Testis (tissue), 5 donors: ENCODE results near the gene MDGA2. TPM values are rescaled to one million over a fixed set of nuclear protein-coding genes. Genes with fewer than 3 reads are reported as not detected.

Experiments
- DNase-seq: peaks from one replicate; pipeline ENCODE4 v3.0.0-alpha.2; 2019
- H3K27ac ChIP-seq, 2 donors: fragments of 200-600 bp; sonication (generic); one replicate each; pipeline ENCODE4 v1.5.1; 2019
- H3K27me3 ChIP-seq: fragments of 200-600 bp; sonication (generic); one replicate; pipeline ENCODE4 v1.5.1; 2019
- H3K36me3 ChIP-seq: fragments of 200-600 bp; sonication (generic); one replicate; pipeline ENCODE4 v1.5.1; 2017; ENCODE audit warnings: low read depth; ENCODE audit errors: missing control alignments
- H3K4me1 ChIP-seq: fragments of 200-600 bp; sonication (generic); one replicate; pipeline ENCODE4 v1.5.1; 2019
- H3K4me3 ChIP-seq, 2 donors: fragments of 200-600 bp; sonication (generic); one replicate each; pipeline ENCODE4 v1.5.1; 2017 to 2019
- H3K9me3 ChIP-seq: fragments of 200-600 bp; sonication (generic); one replicate; pipeline ENCODE4 v1.5.1; 2017
- CTCF ChIP-seq, 3 experiments: fragments of 450-650 bp in 2 of 3; fragments of 200-600 bp in 1 of 3; sonication (generic) in 1 of 3; IDR thresholded peaks; one replicate each; pipeline ENCODE4 v1.5.1; 2016 to 2019; ENCODE audit warnings: antibody characterized with exemption in 3 of 3, mild to moderate bottlenecking in 2 of 3, moderate library complexity in 1 of 3
- POLR2A ChIP-seq: fragments of 450-650 bp; IDR thresholded peaks from one replicate; pipeline ENCODE4 v1.6.1; 2017; ENCODE audit warnings: antibody characterized with exemption, mild to moderate bottlenecking, moderate library complexity
- WGBS, 2 donors: methylation state at CpG; one replicate each; pipeline ENCODE4 v1.1.5; 2018; 5-methylcytosine and 5-hydroxymethylcytosine counted together
- intact Hi-C: fragments of 100-400 bp; cut with DNase I; formaldehyde crosslinking; loops from one replicate; pipeline ENCODE4 v1.15.1; 2023; ENCODE audit warnings: low total_unique reads
- long read RNA-seq, 2 donors: transcript quantifications; one replicate each; lab custom pipeline, GENCODE V29; 2026
- polyA plus RNA-seq: library from polyadenylated mRNA; stranded (reverse); fragments of 350-450 nt; fragmentation: Illumina TruSeq; extraction: RNeasy Lipid Tissue Mini Kit (QIAGEN cat#74804); gene quantifications from one replicate; pipeline ENCODE4 v1.2.3, GENCODE V29; 2014; ENCODE audit warnings: low read depth, low replicate concordance; ENCODE audit not compliant: insufficient read depth
- total RNA-seq, 2 donors: library from RNA; depleted of rRNA; stranded (reverse); fragments of >200 nt; gene quantifications; one replicate each; pipeline ENCODE4 v1.2.3, GENCODE V29; 2016

MDGA2 gene
- total RNA-seq (1 to 10 TPM; 3.9 to 8.4 TPM), polyA plus RNA-seq (11.6 TPM)
- long read RNA-seq, donor 1: 0 reads
- long read RNA-seq, donor 2: 0 reads

DNA sequence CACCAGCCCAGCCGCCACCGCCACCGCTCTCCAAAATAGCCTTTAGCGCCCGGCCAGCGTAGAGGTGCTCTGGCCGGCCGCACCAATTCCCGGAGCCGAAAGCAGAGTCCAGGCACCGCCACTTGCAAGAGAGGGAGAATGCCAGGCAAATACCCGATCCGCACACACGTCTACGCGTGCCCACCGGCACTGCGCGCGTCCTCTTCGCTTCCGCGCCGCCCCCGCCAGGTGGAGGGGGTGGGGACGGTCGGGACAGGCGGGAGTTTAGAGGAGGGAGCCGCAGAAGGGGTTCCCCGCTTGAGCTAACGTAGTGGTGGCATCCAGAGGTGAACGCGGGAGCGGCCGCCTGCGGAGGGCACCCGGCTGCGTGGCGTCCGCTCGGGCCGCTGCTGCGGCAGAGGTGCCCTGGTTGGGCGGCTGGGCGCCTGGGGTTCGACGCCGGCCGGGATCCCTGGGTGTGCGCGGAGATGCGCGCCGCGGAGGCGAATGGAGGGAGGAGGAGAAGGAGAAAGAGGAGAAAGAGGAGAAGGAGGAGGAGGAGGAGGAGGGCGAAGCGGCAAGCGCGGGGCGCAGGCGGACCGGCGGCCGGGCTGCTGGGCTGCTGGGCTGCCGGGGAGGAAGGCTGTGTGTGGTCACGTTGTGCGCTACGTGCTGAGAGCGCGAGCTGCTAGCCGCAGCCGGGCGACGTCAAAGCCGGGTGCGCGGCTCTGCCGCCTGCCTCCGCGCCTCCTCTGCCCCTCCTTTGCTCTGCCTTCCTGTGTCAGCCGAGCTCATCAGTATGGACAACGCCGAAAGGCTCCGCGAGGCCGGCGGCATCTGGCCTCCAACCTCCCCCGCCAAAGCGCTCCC is at the start of gene MDGA2:
Gene MDGA2 (minus strand): TSS at position 140 of the 849 bp plus-strand sequence.
- H3K4me1 ChIP-seq: peaks cover 14% of the 10 kb centered on the region
- intact Hi-C loops: no loop called here
- 1 to 2% methylated on average over 47 to 90 of the region's 90 CpGs for WGBS, 2 donors
- H3K9me3 ChIP-seq: no peaks in the 10 kb centered on the region
- peak; percentile 73 for DNase-seq
- no peaks in the 10 kb centered on the region for H3K36me3 ChIP-seq
- H3K27ac ChIP-seq: no peak within 1 kb of the TSS
- no peak for TF ChIP-seq CTCF (IDR thresholded peaks at IDR 0.05)
- no peak for TF ChIP-seq POLR2A
- peak within 1 kb of the TSS; percentile 43 to 58 for H3K4me3 ChIP-seq
- no peaks in the 10 kb centered on the region for H3K27me3 ChIP-seq

DNA sequence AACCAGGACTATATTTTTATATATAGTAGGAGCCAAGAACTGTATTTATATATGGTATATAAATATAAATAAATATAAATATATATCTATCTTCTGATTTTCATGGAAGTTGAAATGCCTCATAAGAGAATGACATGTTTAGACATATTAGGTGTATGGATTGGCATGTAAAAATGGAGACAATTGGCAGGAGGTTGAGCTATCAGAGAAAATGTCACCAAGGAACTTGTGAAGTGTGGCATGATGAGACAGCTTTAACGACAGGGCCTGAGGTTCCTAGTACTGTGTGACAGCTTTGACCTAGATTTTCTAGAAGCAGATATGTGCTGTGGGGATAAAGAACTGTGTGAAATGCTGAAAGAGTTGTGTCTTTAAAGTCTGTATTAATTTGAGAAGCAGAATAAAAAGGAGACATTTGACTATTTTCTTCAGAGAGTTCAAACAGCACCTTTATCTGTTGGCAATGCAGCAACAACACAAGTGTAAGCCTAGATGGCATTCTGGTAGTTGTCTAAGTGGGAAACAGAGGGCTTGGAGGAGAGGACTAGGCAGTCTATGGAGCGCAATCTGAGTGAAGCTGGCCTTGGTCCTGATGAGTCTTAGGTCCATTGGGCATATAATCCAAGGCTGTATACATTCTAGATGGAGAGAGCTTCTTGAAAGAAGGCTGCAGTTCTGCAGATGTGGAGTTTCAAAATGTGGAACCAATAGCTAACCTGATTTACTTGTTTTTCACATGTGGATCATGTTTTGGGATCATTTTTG is 47.7 kb upstream of the MDGA2 start:
- H3K4me3 ChIP-seq: no peak overlapping the region
- 88 to 92% methylated on average over 2 of the region's 2 CpGs for WGBS, 2 donors
- H3K36me3 ChIP-seq: no peaks in the 10 kb centered on the region
- intact Hi-C loops: no loop called here
- no peaks in the 10 kb centered on the region for H3K4me1 ChIP-seq
- no peak for DNase-seq
- H3K9me3 ChIP-seq: no peaks in the 10 kb centered on the region
- no peak overlapping the region for H3K27ac ChIP-seq
- no peaks in the 10 kb centered on the region for H3K27me3 ChIP-seq
- no peak for TF ChIP-seq CTCF (IDR thresholded peaks at IDR 0.05)
- no peak for TF ChIP-seq POLR2A

DNA sequence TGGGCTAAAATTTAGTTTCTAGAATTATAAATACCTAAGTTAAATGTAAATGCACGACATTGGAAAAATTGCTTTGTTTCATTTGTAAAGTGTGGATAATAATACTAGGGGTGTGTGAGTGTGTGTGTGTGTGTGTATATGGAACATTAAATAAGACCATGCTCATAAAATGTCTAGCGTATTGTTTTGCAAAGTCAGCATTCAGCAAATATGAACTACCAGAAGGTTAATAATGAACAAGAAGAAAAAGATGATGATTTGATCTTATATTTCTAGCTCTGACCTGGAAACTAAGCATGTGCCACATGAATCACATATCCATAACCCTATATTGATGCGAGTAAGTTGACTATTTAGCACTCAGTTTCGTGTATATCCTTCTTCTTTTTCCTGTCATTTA is 44.9 kb upstream of the MDGA2 start:
- 90% methylated on average over 4 of the region's 4 CpGs for WGBS, 2 donors
- TF ChIP-seq CTCF (IDR thresholded peaks at IDR 0.05) (no peak), POLR2A (no peak)

GRCh38 chr14:47715330-47715729 is 39.9 kb upstream of the MDGA2 start:
- TF ChIP-seq POLR2A (no peak), CTCF (IDR thresholded peaks at IDR 0.05) (no peak)
- intact Hi-C loops: no loop called here
- H3K4me3 ChIP-seq: no peak overlapping the region
- H3K27me3 ChIP-seq: no peaks in the 10 kb centered on the region
- no peak overlapping the region for H3K27ac ChIP-seq
- no peaks in the 10 kb centered on the region for H3K4me1 ChIP-seq
- 87 to 88% methylated on average over 3 of the region's 3 CpGs for WGBS, 2 donors
- no peaks in the 10 kb centered on the region for H3K36me3 ChIP-seq
- no peak for DNase-seq
- H3K9me3 ChIP-seq: no peaks in the 10 kb centered on the region

More for the DNA sequence above, 44.9 kb upstream of the MDGA2 start:
- intact Hi-C loops: no loop called here
- Histone ChIP-seq H3K36me3 (no peaks in the 10 kb centered on the region), H3K4me1 (no peaks in the 10 kb centered on the region), H3K27ac (no peak overlapping the region), H3K27me3 (no peaks in the 10 kb centered on the region), H3K9me3 (no peaks in the 10 kb centered on the region), H3K4me3 (no peak overlapping the region)
- no peak for DNase-seq
